Jurkat, Clone E6-1 (cell line): Measurements from ENCODE around the gene ALX1. TPM values are rescaled to one million over a fixed set of nuclear protein-coding genes. Genes with fewer than 3 reads are reported as not detected.

Source experiments
- DNase-seq: peaks from one replicate; pipeline ENCODE4 v3.0.0-alpha.2; 2011; ENCODE audit warnings: low read depth, low spot score
- H3K4me3 ChIP-seq: 2 replicates; pipeline ENCODE4 v1.5.1; 2011; ENCODE audit warnings: mild to moderate bottlenecking, low read length, control low read depth, moderate library complexity
- polyA plus RNA-seq: library from polyadenylated mRNA; unstranded; fragments of >200 nt; gene quantifications from one replicate; pipeline ENCODE4 v1.2.1, GENCODE V29; 2012; ENCODE audit warnings: missing spikeins; ENCODE audit not compliant: insufficient read length, insufficient read depth

Gene ALX1
- polyA plus RNA-seq: not detected

DNA sequence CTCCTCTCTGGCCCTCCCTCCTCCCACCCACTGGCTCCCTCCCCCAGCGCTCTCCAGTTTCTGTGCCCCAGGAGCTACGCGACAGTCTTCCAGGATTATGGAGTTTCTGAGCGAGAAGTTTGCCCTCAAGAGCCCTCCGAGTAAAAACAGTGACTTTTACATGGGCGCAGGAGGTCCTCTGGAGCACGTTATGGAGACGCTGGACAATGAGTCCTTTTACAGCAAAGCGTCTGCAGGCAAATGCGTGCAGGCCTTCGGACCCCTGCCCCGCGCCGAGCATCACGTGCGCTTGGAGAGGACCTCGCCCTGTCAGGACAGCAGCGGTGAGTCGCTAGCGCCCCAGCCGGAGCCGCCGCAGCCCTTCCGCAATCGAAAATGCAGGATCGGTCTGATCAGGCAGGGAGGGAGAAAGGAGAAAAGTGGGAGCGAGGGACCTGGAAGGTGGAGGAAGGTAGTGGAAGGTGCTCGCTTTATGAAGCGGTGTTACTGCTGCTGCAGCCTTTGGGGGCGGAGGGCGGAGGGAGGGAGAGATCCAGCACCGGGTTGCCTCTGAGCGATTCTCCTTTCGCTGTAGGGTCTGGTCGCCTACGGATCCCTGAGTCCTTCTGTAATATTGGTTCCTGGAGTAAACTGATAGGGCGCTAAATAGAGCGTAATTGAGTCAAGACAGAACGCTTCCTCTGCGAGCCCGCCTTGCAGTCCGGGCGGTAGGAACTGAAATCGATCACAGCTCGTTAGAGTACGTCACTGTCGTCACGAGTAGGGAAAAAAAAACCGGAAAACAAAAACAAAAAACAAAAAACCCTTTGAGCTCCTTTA is at the start of gene ALX1:
Gene ALX1 (plus strand): TSS at position 56 of the 819 bp plus-strand sequence. CDS start 42 bp downstream, at position 98.
- DNase-seq: no peak
- H3K4me3 ChIP-seq: no peak within 1 kb of the TSS

DNA sequence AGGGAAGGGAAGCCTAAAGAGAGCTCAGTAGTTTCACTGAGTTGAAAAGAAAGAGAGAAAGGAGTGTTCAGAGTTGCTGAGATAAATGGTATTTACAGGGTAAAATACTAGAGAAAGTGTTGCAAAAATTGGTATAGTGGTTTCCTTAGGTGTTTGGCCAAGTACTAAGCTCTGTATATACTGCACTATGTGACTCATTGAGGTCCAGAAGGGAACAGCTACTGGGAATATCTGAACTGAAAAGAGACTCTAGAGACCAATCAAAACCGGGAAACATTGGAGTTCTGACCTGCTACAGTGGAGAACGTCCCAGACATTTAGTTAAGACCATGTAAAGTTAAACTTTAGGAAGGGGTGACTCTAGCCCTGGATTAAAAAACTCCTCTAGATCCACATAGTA is 42.7 kb upstream of the ALX1 start:
- H3K4me3 ChIP-seq: no peak overlapping the region

DNA sequence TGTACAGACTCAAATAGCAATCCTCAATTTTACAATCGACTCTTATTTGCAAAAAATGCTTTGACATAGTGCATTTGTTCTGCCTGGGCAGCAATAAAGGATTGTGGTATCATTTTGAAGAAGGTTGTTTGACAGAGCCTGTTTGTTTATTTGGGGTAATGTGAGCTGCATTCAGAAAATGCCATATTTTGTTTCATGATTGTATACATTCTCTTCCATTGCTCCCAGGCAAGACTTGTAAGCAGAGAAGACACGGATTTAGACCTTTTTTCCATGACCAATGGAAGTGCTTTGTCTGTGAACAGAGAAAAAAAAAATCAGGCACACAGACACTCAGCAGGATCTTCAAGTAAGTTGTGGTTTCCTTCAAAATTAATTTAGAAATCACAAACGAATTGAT is 35.5 kb upstream of the ALX1 start:
- DNase-seq: no peak
- no peak overlapping the region for H3K4me3 ChIP-seq

More for the DNA sequence above, 42.7 kb upstream of the ALX1 start:
- no peak for DNase-seq

DNA sequence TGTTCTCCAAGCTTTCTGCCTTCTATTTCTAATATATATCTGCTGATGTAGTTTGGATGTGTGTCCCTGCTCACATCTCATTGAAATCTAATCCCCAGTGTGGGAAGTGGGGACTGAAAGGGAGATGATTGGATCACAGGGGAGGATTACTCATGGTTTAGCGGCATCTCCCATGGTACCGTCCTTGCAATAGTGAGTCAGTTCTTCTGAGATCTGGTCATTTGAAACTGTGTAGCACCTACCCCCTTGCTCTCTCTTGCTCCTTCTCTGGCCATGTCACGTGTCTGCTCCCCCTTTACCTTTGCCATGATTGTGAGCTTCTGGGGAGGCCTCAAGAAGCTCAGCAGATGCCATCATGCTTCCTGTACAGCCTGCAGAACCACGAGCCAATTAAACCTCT is 26.2 kb upstream of the ALX1 start:
- no peak for DNase-seq
- H3K4me3 ChIP-seq: no peak overlapping the region

DNA sequence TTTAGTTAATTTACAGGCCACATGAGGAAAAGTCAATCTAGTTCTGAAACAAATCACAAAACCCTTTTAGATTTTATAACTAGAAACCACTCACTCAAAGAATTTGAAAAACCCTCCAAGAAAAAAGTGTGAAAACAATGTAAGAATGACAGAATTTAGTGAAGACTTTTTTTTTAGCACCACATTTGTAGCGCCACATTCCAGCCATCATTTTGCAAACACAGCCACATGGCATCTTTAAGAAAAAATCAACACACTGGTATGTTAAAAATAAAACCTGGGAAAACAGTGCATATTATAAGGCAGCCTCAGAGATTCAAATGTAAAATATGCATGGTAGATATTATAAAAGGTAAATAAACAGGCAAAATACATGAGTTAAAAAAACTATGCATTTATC is 22.3 kb upstream of the ALX1 start:
- no peak for DNase-seq
- H3K4me3 ChIP-seq: no peak overlapping the region

DNA sequence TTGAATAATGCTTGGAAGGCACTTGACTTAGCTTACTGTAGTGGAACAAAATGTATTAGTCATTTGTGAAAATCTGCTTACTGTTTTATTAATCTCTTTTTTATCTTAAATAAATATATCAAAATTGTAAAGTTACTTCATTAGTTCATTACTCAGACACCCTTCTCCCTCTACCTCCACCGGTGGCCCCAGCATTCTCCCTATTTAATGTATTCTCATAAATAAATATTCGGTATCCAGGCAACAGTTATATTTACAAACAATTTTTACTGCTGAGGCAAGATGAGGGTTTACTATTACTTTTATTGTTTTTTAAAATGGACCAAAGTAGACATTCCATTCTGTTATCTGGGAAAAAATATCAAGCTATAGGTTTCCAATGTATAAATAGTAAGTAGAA is 19.6 kb upstream of the ALX1 start:
- DNase-seq: no peak
- no peak overlapping the region for H3K4me3 ChIP-seq

DNA sequence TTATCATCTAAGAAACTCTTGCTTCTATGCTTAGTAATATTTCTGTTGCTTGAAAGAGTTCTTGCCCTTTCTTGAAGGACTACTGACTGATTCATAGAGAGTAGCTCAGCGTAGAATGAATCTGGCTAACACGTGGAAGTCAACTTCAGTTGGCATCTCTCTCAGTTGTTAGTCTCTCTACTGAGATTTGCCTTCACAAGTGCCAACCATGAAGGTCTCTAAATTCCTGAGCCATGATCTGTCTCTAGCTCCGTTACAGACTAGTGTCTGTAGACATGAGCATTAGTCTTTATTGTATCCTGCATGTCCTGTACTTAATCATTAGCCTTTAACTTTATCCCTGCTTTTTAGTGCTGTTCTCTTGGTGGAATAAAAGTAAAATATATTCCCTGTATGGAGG is 19.1 kb upstream of the ALX1 start:
- no peak for DNase-seq

DNA sequence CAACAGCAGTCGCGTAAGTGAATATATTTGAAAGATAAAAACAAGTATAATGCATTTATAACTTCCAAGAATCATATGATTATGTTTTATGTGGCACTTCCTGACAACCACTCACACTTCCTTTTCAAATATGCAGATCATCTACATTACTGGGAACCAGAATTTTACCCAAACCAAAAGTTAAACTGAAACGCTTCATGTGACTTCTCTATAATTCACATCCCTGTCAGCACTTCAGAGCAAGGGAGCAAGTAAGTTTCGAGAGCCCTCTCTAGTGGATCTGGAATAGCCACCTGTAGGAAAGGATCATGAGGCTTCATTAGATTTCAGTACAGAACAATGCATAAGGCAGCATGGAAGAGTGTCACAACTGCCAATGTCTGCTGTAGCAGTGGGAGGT is 13.7 kb upstream of the ALX1 start:
- DNase-seq: no peak
- H3K4me3 ChIP-seq: no peak overlapping the region

More for the DNA sequence above, 19.1 kb upstream of the ALX1 start:
- H3K4me3 ChIP-seq: no peak overlapping the region

DNA sequence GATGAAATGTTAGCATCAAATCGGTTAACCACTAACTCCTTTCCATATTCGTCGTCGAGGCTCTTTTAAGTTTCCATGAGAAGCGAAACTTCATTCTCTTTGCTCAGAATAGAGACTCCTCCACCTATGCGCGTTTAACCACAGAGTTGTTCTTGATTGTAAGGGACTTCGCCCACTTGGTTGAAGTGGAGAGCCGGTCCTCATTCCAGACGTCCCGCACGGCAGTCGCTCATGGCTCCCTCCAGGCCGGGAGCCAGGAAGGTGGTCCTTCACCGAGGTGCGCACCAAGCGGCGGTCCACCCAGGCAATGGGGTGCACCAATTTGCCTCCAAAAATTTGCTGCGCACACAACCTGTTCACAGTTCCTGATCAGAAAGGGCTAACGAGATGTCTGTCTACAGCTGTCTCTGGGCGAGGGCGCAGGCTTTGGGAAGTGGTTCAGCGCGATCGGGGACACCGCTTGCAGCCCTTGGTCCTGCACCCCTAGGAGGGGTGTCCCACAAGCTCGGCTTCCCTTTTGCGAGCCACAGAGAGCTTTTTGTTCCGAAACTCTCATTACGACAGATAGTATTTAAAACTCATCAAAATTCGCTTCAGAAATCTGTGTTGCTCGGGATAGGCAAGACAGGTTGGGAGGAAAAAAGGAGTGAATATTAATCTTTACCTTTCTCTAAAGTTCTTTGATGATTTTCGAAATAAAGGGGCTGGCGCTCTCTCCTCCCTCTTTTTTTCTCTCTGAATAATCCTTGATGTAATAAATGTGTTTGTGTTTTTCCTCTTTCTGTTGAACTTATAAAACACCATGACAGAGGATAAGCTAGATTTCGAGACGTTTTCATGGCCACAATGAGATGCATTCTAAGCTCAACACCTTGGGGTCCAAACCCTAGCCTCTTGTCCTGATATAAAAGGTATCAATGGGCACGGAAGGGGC is 6.4 kb upstream of the ALX1 start:
- H3K4me3 ChIP-seq: no peak overlapping the region
- no peak for DNase-seq

DNA sequence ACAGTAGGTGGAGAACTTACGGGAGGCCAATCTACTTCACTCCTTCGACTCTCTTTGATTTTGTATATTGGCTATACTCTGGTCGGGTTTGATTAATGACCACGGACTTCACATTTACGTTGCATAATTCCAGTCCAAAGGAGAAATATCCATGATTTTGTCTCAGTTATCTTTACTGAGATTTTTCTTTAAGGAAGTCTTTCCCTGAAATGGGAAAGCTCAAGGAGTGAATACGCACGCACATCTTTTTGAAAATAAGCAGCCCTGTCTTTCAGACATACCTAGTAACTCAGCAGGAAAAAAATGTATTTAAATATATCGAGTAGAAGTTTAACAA is 5.7 kb upstream of the ALX1 start:
- no peak for DNase-seq
- no peak overlapping the region for H3K4me3 ChIP-seq

DNA sequence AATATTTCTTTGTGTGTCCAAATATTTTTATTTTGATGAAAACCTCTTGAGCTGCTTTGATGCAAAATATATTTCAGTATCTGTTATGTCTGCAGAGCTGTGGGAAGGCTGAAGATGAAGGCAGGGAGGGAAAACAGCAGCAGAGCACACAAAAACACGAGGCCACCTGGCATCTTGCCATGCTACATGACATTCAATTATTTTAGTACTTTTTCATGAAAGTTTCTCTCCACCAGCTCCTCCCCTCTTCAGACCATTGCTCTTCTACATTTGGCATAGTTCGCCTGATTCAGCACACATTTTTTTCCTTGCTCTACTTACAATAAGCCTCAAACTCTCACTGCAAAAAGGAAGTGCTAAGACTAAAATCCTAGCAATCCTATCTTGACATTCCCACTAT is 4.6 kb upstream of the ALX1 start:
- no peak for DNase-seq

DNA sequence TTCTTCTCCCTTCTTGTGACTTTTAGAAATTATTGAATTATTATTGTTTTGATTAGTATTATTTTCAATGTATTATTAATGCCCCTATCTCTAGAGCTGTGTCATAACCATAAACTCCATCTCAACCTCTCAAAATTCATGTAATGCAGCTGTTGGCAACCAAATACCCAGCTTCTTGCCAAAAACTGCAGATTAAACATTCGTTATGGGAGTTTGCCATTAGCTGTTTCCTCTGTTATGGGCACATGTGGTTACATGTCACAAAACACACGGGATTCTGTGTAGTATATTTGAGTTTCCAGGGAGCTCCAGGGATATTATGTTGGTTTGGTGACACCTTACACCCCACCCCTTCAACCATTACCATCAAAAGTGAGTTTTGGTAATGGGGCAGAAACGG is 2.8 kb upstream of the ALX1 start:
- H3K4me3 ChIP-seq: no peak overlapping the region
- no peak for DNase-seq

More for the DNA sequence above, 4.6 kb upstream of the ALX1 start:
- H3K4me3 ChIP-seq: no peak overlapping the region

DNA sequence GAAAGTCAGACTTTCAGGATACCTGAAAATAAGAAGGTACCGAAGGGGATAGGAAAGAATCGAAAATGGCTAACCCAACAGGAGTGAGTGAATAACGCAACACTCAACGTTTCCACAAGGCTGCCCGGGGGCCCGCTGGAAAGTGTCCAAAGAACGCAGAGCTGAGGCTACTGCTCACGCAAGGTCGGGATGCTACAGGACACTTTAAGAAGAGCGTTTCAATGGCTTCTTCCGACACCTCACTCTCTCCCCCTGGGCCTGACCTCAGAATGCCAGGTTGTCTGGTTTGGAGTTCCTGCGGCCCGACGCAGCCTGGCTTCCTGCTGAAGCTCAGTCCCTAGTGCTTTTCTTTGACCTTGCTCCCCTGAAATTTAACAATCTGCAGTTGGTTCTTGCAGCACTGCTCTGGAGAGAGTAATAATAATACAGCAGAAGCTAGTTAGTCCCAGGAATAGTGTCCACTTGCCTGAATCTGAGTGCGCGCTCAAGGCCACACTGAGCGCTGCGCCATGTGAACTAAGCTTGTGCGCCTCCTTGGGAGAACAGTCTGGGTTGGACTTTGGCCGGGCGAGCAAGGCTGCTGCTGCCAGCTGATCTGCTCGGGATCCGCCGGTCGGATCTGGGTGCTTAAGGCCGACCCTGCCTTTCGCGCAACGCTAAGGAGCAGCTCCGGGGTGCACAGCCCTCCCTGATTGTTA is 2.0 kb upstream of the ALX1 start:
- H3K4me3 ChIP-seq: no peak overlapping the region
- DNase-seq: no peak

DNA sequence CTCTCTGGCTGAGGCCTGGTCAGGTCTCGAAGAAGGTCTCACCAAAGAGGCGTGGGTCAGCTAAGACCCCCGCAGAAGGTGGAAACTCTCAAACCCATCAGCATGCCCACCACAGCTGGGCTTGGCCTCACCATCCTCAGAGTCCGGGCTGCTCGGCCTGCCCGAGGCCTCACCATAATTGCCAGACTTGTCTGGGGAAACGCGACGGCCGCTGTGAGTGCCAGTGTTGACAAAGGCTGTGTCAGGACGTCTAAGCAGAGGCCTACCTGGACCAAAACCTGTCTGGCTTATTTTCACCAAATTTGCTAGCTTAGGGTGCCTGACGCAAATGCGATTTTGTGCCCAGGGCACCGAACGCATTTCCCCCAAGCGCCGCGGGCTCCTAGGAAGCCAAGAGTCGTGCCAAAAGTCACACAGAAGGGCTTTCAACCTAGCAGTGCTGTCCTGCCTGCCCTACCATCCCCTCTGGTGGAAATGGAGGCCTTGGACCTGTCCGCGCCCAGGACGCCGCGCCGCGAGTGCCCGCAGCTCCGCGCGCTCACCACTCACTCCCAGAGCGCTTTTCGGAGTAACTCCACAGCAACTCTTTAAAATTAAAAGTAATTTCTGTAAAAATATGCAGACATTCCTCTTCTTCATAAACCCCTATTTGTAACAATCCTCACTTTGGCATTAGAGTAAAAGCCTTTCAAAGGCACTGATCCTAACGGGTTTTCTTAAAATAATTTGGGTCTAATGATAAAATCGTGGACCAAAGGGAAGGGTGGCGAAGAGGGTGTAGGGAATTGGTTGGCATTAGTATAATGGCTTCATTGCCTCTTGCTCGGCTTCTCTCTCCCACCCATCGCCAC is 1.2 kb upstream of the ALX1 start:
- no peak for DNase-seq
- H3K4me3 ChIP-seq: no peak overlapping the region

DNA sequence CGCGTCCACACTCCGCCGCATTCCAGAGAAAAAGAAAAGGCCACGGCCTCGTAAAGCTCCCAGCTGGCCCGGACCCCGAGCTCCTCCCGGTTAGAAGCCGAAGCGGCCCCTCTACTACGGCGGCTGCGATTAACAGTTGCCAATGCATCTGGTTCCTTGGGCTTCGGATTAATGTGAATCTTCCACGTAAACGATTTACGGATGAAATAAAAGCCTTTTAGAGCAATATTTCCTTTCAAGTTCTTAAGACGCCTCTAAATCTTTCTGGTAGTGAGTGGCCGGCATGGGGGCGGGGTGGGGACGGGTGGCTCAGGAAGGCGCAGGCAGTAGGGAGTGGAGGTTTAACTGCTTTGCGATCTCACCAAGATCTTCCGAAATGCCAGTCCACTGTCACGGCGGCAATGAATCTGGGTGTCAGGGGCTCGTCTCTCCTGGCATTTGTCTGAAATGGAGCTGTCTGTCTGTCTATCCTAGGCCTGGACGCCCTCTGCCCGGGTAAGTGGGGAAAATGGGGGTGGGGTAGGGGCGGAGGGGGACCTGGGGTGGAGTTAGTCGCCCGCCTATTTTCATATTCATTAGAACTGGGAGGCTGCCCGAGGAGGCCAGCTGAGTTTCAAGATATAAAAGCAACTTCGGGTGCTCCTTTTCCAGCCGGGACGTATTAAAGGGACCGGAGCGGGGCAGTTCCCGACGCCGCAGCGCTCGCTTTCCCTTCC is 413 bp upstream of the ALX1 start:
- DNase-seq: no peak
- H3K4me3 ChIP-seq: no peak overlapping the region

DNA sequence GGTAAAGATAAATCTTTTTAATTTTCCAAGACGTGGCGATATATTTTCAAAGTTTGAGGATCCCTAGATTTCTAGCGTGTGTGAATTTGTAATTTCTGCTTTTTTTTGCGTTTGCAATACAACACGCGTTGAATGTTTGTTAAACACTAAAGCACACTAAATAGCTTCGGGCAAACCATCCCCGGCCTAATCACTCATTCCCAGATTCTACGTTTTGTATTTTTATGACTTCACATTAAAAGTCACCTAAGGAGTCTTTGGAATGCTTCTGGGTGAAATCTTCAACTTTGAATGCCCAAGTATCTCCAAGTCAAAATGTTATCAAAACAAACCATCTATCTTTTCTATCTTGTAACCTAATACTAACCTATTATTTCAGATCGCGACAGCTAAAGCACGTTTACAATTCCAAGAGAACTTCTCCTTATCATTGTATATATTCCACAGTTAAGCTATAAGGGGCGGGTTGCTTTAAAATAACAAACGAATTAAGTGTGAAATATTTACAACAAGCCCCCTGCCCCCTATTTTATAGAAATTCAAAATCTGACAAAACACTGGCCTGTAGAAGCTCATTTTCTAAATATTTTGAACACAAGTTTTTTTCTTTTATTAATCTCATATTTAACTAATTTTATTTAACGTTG is 1.1 kb downstream of the ALX1 start:
- no peak for DNase-seq
- no peak overlapping the region for H3K4me3 ChIP-seq

DNA sequence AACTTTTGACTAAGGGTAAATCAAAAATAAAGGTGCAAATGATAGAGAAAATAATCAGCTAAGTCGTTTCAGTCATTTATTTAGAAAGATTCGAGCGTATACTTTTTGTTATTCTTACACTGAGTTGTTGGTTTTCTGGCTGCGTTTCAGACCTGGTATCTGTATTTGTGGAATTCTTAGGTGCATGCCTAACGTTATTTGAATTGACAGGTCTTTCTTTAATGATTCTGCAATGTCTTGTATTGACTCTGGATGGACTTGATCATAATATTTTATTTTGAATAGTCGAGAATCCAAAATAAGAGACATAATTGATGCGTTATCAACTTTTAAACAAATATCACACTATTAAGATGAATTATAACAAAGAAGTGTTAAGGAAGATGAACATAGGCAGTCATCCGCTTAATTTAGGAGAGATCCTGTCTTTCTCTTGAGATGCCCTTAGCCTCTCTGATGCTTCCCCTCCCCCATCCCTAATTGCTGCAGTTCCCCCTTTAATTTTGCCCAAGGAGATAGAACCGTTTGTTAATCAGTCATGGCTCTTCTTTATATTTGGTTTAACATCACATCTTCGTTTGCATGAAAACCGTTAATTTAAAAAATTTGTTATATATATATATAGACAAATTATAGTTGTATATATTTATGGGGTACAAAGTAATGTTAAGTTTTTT is 1.8 kb downstream of the ALX1 start:
- no peak overlapping the region for H3K4me3 ChIP-seq
- DNase-seq: no peak
